ENCODE data around the gene HOXB8.

The HOXB8 gene

DNA sequence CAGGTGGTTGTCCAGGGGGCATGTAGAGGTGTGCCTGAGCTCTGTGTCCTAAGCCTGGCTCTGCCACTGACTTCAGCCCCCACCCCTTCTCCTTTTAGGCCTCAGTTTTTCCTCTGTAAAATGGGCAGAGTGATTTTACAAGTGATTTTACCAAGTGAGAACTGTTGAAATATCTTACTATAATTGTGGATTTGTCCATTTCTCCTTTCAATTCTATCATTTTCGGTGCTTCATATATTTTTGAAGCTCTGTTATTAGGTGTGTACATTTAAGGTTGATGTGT lies 32.8 kb upstream of the HOXB8 start:
- H3K9ac ChIP-seq, result peak overlapping the region; percentile 14; the same call in 1 of the 2 replicates
- H3K4me3 ChIP-seq (IDR thresholded peaks at IDR 0.05; ENCODE audit: insufficient read depth, low read depth, low read length), result no peak overlapping the region
- peak overlapping the region; percentile 56; the same call in 1 of the 2 replicates for H2AFZ ChIP-seq (ENCODE audit: low read depth)
- H3K27me3 ChIP-seq (ENCODE audit: insufficient read depth, low read depth), result no peaks in the 10 kb centered on the region
- H3K79me2 ChIP-seq (ENCODE audit: insufficient read depth, low read depth), result no peaks in the 10 kb centered on the region
- no peaks in the 10 kb centered on the region for H3K36me3 ChIP-seq (ENCODE audit: insufficient read depth)
- no peak for TF ChIP-seq CTCF (conservative IDR thresholded peaks at IDR 0.05; ENCODE audit: low read depth, low read length)
- no peaks in the 10 kb centered on the region for H4K20me1 ChIP-seq (ENCODE audit: insufficient read depth)
- peak overlapping the region; percentile 5; the same call in 1 of the 2 replicates for H3K4me2 ChIP-seq
- H3K4me1 ChIP-seq (ENCODE audit: low read depth, poor library complexity, severe bottlenecking), result peaks cover 7% of the 10 kb centered on the region
- H3K27ac ChIP-seq, result no peak overlapping the region

DNA sequence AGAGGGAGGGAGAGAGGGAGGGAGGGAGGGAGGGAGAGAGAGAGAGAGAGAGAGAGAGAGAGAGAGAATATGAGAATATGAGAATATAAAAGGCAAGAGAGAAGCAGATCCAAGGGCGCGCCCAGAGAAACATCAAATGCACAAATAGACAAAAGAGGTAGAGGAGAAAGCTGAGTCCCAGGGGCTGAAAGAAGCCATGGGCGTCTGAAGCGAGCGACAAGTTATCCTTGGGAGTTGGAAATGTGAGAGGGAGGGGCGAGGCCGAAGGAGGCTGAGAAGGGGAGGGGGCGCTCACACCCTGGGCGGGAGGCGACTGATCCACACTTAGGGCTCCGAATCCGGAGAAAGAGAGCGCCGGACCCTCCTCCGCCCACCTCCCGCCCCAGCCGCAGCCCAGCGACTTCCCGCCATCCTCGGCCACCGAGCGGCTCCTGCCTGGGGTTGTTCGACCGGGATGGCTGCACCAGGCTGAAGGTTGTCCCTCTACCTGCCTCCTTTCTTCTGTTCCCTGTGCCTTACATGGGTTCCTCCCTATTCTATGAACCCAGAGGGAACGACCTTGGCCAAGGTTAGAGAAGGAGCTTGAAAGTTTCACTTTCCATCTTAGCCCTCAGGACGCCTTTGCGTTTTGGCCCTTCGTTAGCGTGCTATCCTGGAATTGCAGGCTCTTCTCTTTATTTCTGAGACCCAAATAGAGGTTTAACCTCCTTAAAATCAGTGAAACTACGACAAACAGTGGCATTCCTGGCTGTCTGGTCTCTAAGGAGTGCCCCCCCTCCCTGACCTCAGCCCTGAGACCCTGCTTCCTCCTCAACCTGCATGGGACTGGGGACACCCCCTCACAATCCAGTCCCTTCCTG lies 32.2 kb upstream of the HOXB8 start:
- Histone ChIP-seq H3K4me2 (peak overlapping the region; percentile 5; the same call in 1 of the 2 replicates), H3K27ac (no peak overlapping the region), H3K36me3 (ENCODE audit: insufficient read depth) (no peaks in the 10 kb centered on the region), H4K20me1 (ENCODE audit: insufficient read depth) (no peaks in the 10 kb centered on the region), H3K4me3 (IDR thresholded peaks at IDR 0.05; ENCODE audit: insufficient read depth, low read depth, low read length) (no peak overlapping the region), H3K4me1 (ENCODE audit: low read depth, poor library complexity, severe bottlenecking) (peaks cover 5% of the 10 kb centered on the region), H3K27me3 (ENCODE audit: insufficient read depth, low read depth) (no peaks in the 10 kb centered on the region), H2AFZ (ENCODE audit: low read depth) (peak overlapping the region; percentile 56), H3K9ac (peak overlapping the region; percentile 14; the same call in 1 of the 2 replicates), H3K79me2 (ENCODE audit: insufficient read depth, low read depth) (no peaks in the 10 kb centered on the region)
- no peak for TF ChIP-seq CTCF (conservative IDR thresholded peaks at IDR 0.05; ENCODE audit: low read depth, low read length)

DNA sequence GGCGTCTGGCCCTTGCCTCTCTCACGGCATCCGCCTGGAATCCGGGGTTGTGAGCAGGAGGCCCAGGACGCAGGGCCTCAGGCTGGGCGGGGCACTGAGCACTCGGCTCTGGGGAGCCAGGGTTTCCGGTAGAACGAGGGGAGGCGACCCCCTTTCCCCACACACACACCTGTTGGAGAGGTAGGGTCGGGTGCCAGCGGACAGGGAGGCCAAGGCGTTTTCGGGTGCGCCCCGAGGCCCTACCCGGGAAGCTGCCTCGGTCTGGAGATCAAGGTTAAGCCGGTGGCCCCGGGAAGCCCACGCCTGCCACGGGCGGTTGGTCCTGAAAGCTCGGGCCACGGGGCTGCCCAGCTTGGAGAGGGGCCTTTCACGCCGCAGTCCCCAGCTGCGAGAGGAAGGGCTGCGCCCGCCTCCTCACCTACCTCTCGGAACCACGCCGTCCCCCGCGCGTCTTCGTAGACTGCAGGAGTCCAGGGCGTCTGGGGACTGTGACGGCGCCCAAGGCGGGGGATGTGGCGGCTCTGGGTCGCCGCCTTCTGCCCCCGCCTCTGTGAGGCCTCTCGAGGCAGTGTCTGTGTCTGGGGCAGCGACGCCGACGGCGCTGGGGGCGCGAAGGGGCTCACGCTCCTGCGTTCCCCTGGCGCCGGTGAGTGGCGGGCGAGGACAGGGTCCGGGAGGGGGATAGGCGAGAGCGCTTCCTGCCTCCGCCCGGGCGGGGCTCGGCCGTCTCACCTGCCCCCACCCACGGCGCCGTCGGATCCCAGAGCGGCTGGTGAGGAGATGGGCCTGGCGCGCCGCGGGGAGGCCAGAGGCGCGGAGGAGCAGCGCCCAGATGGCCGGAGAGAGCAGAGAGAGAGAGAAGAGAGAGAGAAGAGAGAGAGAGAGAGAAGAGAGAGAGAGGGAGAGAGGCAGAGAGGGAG lies 31.4 kb upstream of the HOXB8 start:
- no peaks in the 10 kb centered on the region for H3K79me2 ChIP-seq (ENCODE audit: insufficient read depth, low read depth)
- H3K27ac ChIP-seq, result no peak overlapping the region
- no peaks in the 10 kb centered on the region for H3K36me3 ChIP-seq (ENCODE audit: insufficient read depth)
- H3K4me2 ChIP-seq, result no peak overlapping the region
- TF ChIP-seq CTCF (conservative IDR thresholded peaks at IDR 0.05; ENCODE audit: low read depth, low read length), result no peak
- no peak overlapping the region for H3K9ac ChIP-seq
- H3K4me1 ChIP-seq (ENCODE audit: low read depth, poor library complexity, severe bottlenecking), result no peaks in the 10 kb centered on the region
- H4K20me1 ChIP-seq (ENCODE audit: insufficient read depth), result no peaks in the 10 kb centered on the region
- no peak overlapping the region for H2AFZ ChIP-seq (ENCODE audit: low read depth)
- no peaks in the 10 kb centered on the region for H3K27me3 ChIP-seq (ENCODE audit: insufficient read depth, low read depth)
- H3K4me3 ChIP-seq (IDR thresholded peaks at IDR 0.05; ENCODE audit: insufficient read depth, low read depth, low read length), result no peak overlapping the region

- Histone ChIP-seq H3K27me3 (ENCODE audit: insufficient read depth, low read depth) (no peaks in the 10 kb centered on the region), H3K27ac (no peak overlapping the region), H3K9ac (no peak overlapping the region), H3K36me3 (ENCODE audit: insufficient read depth) (no peaks in the 10 kb centered on the region), H3K4me3 (IDR thresholded peaks at IDR 0.05; ENCODE audit: insufficient read depth, low read depth, low read length) (no peak overlapping the region), H4K20me1 (ENCODE audit: insufficient read depth) (no peaks in the 10 kb centered on the region), H3K4me2 (no peak overlapping the region), H2AFZ (ENCODE audit: low read depth) (no peak overlapping the region), H3K4me1 (ENCODE audit: low read depth, poor library complexity, severe bottlenecking) (no peaks in the 10 kb centered on the region), H3K79me2 (ENCODE audit: insufficient read depth, low read depth) (no peaks in the 10 kb centered on the region)
- no peak for TF ChIP-seq CTCF (conservative IDR thresholded peaks at IDR 0.05; ENCODE audit: low read depth, low read length)
Measured at GRCh38 chr17:48645639-48646182, 30.6 kb upstream of the HOXB8 start.

All from KMS-11 (cell line).